GM18951 (cell line): ENCODE measurements around the gene CTSG.
"Not testable (repeated sequence)": the region's sequence is repeated elsewhere in the genome, so short reads cannot be mapped to it uniquely, and the experiment has no call there.

Experiments used
- POLR2A ChIP-seq: IDR thresholded peaks from 4 replicates; pipeline ENCODE4 v1.6.1; 2011; ENCODE audit warnings: mild to moderate bottlenecking; ENCODE audit not compliant: insufficient read length, insufficient read depth; ENCODE audit errors: extremely low read depth
- in situ Hi-C: fragments of 300-500 bp; cut with MboI; formaldehyde crosslinking; loops from one replicate; pipeline ENCODE4 v1.12.0; 2022; ENCODE audit warnings: low sequenced_read_pairs, mixed read lengths, inconsistent platforms; ENCODE audit not compliant: unreplicated experiment

Gene CTSG

DNA sequence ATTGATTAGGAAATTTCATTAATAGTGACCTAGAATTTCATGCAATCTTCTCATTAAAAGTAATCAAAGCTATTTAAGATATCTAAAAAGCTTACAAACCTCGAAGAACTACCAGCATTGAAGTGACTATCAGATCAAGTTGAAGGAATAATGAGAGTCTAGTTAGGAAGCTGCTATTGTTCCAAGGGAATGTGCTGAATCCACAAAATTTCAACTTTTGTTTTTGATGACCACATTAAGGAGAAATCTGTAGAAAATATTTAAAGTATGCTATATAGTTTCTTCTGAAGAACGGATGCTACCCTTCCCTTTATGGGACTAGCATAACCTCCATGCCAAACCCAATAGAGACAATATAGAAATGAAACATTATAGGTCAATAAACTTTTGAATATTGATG lies 2.5 kb upstream of the CTSG start:
- TF ChIP-seq POLR2A: no peak
- in situ Hi-C loops: no loop called here

DNA sequence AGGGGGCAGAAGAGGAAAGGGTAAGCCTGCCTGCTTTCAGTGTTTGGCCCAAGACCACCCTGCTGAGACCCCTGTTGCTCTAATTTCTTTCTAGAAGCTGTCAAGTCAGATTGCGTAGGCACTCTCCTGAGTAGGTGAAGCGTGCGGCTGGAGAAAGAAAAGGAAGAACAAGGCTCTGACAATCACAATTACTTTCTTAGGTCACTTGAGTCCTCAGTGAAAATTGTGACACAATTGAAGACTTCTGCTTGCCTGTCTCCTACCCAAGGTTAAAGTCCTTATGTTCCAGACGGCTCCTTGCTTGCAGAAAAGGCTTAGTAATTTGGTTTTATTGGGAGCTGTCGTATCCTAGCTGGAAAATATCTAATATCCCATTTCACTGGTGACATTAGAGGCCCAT lies 721 bp upstream of the CTSG start:
- in situ Hi-C loops: no loop called here
- TF ChIP-seq POLR2A: no peak

DNA sequence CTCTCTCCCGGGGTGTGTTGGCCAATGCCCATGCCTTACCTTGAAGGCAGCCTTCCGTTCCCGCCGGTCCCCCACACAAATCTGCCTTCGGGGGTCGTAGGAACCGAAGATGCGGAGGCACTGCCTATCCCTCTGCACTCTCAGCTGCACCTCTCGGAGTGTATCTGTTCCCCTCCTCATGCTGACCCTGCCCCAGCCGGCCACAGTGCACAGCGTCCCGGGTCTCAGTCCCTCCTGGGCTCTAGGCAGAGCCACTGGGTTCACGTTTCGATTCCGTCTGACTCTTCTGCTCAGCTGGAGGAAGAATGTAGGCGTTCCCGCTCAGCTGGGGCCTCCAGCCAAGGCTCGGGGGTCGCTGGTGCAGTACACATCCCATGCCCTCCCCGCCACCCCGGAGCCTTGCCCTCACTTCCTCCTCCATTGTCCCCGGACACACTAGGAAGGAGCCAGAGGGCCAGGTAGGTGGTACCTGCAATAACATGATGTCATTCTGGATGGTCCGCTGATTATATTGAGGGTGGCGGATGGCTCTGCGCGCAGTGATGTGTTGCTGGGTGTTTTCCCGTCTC lies 1.8 kb downstream of the CTSG start:
- in situ Hi-C loops: no loop called here
- no peak for TF ChIP-seq POLR2A

DNA sequence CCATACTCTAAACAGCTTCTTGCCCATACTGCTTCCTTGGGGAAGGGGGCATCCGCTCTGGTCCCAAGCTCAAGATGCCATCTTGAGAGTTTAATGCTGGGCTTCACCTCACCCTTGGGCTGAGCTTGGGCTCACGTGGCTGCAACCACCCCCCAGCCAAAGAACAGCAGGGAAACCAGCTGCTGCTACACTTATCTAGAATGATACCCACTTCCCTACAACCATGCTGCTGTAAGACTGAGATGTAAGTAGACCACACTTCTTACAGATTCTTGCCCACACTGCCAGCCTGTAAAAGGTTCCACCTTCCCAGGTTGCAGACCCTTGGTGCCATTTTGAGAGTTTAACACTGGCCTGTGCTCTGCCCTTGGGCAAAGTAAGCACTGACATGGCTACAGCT lies 9.7 kb downstream of the CTSG start:
- in situ Hi-C loops: no loop called here
- TF ChIP-seq POLR2A: no peak

DNA sequence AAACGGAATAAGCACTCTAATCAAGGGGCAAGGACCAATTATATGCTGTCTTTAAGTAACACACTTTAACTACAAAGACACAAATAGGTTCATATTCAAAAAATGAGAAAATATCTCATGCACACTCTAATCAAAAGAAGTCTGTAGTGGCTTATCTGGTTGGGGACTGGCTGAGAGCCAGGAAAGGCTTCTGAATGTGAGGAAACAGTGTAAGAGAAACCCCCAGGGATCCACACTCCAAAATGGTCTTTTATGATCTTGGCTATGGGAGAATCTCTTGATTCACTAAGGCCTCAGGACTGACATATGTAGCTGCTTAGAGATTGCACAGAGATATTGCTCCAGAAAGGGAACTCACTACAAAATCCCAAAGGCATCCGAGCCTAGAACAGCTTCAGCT lies 10.3 kb downstream of the CTSG start:
- TF ChIP-seq POLR2A: no peak
- in situ Hi-C loops: no loop called here

DNA sequence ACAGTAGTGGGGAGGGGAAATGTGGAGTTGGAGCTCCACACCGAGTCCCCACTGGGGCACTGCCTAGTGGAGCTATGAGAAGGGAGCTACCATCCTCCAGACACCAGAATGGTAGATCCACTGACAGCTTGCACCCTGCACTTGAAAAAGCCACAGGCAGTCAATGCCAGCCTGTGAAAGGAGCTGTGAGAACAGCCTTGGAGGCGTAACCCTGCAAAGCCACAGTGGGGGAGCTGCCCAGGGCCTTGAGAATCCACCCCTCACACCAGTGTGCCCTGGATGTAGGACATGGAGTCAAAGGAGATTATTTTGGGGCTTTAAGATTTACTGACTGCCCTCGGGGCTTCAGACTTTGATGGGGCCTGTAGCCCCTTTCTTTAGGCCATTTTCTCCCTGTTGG lies 12.5 kb downstream of the CTSG start:
- in situ Hi-C loops: no loop called here

GRCh38 chr14:24556756-24557155 lies 19.3 kb downstream of the CTSG start:
- in situ Hi-C loops: no loop called here
- TF ChIP-seq POLR2A: no peak

More for the DNA sequence above, 12.5 kb downstream of the CTSG start:
- no peak for TF ChIP-seq POLR2A

DNA sequence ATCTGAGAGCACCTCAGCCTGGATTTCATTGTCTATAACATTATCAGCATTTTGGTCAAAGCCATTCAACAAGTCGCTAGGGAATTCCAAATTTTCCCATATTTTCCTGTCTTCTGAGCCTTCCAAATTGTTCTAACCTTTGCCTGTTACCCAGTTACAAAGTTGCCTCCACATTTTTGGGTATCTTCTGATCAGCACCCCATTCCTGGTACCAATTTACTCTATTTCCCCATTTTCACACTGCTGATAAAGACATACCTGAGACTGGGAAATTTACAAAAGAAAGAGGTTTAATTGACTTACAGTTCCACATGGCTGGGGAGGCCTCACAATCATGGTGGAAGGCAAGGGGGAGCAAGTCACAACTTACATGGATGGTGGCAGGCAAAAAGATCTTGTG lies 27.0 kb downstream of the CTSG start:
- in situ Hi-C loops: not testable (repeated sequence)

DNA sequence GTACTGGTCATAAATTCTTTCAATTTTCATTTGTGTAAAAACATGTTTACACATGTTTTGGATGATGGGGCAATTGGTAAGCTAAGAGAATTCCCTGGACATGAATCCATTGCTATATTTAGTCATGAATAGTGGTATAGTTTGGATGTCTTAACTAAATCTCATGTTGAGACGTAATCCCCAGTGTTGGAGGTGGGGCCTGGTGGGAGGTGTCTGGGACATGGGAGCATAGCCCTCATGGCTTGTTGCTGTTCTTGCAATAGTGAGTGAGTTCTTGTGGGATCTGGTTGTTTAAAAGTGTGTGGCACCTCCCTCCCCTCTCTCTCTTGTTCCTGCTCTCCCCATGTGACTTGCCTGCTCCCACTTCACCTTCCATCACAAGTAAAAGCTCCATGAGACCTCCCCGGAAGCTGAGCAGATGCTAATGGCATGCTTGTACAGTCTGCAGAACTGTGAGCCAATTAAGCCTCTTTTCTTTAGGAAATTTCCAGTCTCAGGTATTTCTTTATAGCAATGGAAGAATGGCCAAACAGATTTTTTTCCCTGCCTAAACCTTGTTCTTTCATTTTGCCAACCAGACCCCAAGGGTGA lies 33.6 kb downstream of the CTSG start:
- in situ Hi-C loops: no loop called here
- no peak for TF ChIP-seq POLR2A

DNA sequence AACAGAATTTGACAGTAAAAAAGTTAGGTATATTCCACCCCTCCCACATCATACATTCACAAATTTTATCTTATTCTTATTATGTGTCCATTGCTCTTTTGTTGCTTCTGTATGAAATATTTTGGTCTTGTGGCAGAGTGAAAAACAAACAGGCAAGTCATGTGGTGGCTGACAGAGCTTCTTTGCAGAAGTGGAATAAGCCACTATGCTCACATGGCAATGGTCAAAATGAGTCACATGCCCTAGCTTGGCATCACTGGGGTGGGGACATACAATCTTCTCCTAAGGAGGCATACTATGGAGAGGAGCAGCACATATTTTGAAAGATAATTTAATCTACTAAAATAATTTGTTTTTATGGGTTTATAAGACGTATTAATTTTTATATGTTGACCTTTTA lies 40.3 kb downstream of the CTSG start:
- in situ Hi-C loops: no loop called here
- no peak for TF ChIP-seq POLR2A

GRCh38 chr14:24534286-24534685 lies 41.8 kb downstream of the CTSG start:
- TF ChIP-seq POLR2A: no peak
- in situ Hi-C loops: no loop called here

DNA sequence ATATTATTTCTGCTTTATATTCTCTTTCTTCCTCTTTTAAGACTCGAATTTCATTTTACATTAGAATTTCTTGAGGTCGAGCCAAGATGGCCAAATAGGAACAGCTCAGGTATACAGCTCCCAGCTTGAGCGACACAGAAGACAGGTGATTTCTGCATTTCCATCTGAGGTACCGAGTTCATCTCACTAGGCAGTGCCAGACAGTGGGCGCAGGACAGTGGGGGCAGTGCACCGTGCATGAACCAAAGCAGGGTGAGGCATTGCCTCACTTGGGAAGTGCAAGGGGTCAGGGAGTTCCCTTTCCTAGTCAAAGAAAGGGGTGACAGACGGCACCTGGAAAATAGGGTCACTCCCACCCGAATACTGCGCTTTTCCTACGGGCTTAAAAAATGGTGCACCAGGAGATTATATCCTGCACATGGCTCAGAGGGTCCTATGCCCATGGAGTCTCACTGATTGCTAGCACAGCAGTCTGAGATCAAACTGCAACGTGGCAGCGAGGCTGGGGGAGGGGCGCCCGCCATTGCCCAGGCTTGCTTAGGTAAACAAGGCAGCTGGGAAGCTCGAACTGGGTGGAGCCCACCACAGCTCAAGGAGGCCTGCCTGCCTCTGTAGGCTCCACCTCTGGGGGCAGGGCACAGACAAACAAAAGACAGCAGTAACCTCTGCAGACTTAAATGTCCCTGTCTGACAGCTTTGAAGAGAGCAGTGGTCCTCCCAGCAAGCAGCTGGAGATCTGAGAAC lies 50.0 kb downstream of the CTSG start:
- in situ Hi-C loops: not testable (repeated sequence)
